GM23248 (cell line): ENCODE results near the gene R3HCC1L.

Source experiments
- EZH2 ChIP-seq: fragments of 200-600 bp; sonication (generic); IDR thresholded peaks from 2 replicates; pipeline ENCODE4 v1.6.1; 2018; ENCODE audit warnings: antibody characterized with exemption, mild to moderate bottlenecking; ENCODE audit not compliant: insufficient read depth, poor library complexity, severe bottlenecking
- EZH2phosphoT487 ChIP-seq: fragments of 200-600 bp; sonication (generic); IDR thresholded peaks from 2 replicates; pipeline ENCODE4 v1.6.1; 2018; ENCODE audit warnings: antibody characterized with exemption, moderate library complexity, mild to moderate bottlenecking, low read depth; ENCODE audit not compliant: insufficient read depth

- TF ChIP-seq EZH2 = no peak
- TF ChIP-seq EZH2phosphoT487 = no peak
These were observed 152.0 kb downstream of the R3HCC1L start for GRCh38 chr10:98286419-98286818.
